Measurements from ENCODE around the gene SKAP1.
A peak's percentile ranks its signal among the peaks of the same experiment; 100 is the strongest.
"Not testable (repeated sequence)": the region's sequence is repeated elsewhere in the genome, so short reads cannot be mapped to it uniquely, and the experiment has no call there.

Gene SKAP1

DNA sequence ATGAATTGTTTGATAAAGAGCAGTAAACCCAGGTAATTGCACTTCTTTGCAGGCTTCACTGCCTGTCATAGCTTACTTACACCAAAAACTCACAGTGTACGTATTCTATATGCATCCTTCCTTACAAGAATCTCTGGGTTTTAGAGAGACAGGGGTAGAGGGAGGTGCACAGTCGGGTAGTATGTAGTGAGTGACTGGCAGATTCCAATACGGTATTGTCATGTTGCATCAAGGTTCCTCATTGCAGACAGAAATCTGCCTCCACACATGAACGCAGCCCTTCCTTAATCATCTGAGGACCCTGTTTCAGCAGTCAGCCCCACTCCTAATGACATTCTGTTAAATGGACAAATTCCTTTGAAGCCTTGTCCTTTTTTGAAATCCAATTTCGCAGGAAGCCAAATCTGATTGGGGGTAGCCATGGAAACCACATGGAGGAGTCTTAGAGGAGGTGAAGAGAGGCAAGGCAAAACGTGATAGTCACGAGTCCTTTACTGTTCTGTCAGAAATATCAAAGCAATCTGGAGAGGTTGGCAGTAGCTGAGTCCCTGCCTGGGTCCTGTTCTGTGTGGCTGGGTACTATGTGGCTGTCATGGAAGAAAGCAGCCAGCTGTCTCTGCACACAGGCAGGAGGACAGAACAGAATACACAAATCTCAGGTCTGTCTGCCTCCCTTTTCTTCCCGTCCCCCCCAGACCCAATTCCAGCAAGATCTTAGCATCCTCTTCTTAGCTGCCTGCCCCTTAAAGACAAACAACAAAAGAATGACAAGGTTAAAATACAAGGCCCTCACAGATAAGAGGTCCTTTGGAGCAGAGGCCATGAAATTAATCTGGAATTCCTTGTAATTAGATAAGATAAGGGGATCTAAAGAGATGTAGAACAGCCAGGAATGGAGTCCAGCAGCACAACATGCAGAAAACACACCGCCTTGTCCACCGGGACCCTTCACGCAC is 3.1 kb upstream of the SKAP1 start:
- Histone ChIP-seq H3K4me1 (ENCODE audit: control insufficient read depth in 1 of 2, insufficient read depth in 2 of 2, low read length in 2 of 2) (no peaks in the 10 kb centered on the region), H3K27me3 (ENCODE audit: low read depth, low read length) (peaks cover 34% of the 10 kb centered on the region), H3K27ac (ENCODE audit: low read length) (no peak overlapping the region)

DNA sequence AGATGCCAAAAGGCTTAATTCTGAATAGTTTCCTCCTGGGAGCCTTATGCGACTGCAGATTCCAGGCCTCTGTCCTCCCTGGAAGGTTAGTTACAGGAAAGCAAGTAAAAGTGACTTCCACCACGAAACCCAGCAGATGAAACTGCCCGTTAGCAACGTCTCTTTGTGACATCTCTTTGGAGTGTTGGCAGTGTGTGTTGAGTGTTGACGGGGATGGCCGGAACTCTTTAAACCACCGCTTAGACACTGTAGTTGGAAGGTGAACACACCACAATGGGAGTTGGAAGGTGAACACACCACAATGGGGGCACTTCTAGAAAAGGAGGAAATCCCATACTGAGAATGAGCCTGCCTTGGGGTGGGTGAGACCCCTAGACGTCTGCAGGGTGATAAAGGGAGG is 858 bp downstream of the SKAP1 start:
- Histone ChIP-seq H3K27ac (ENCODE audit: low read length) (no peak overlapping the region), H3K36me3 (ENCODE audit: control insufficient read depth in 1 of 2, insufficient read depth in 2 of 2, low read length in 2 of 2) (no peaks in the 10 kb centered on the region), H3K27me3 (ENCODE audit: low read depth, low read length) (peaks cover 35% of the 10 kb centered on the region), H3K4me3 (ENCODE audit: low read depth in 1 of 2, low read length in 2 of 2) (peak overlapping the region in 1 of 2 donors; percentile 23), H3K9me3 (ENCODE audit: control insufficient read depth in 1 of 2, low read length in 2 of 2) (no peaks in the 10 kb centered on the region), H3K4me1 (ENCODE audit: control insufficient read depth in 1 of 2, insufficient read depth in 2 of 2, low read length in 2 of 2) (no peaks in the 10 kb centered on the region)

More for the DNA sequence above, 3.1 kb upstream of the SKAP1 start:
- H3K9me3 ChIP-seq (ENCODE audit: control insufficient read depth in 1 of 2, low read length in 2 of 2), result no peaks in the 10 kb centered on the region
- no peaks in the 10 kb centered on the region for H3K36me3 ChIP-seq (ENCODE audit: control insufficient read depth in 1 of 2, insufficient read depth in 2 of 2, low read length in 2 of 2)
- H3K4me3 ChIP-seq (ENCODE audit: low read depth in 1 of 2, low read length in 2 of 2), result no peak overlapping the region

DNA sequence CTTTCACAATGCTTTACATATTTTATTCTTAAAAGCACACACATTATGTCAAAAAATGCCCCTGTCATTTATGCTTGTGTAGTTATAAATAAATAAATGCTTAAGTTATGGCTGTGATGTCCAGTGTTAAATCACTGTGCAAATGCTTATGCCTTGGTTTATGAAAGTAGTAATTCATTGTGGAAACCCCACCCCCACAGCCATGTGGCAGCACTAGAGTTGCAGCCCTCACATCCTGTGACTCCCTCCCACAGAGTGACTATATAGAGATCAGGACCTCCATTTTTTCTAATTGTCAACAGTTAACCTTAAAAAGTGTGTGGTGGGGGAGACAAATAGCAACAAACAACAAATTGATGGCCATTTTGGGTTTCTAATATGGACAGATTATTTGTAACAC is 2.4 kb downstream of the SKAP1 start:
- H3K4me3 ChIP-seq (ENCODE audit: low read depth in 1 of 2, low read length in 2 of 2), result no peak overlapping the region
- H3K27me3 ChIP-seq (ENCODE audit: low read depth, low read length), result peaks cover 25% of the 10 kb centered on the region
- H3K27ac ChIP-seq (ENCODE audit: low read length), result no peak overlapping the region

DNA sequence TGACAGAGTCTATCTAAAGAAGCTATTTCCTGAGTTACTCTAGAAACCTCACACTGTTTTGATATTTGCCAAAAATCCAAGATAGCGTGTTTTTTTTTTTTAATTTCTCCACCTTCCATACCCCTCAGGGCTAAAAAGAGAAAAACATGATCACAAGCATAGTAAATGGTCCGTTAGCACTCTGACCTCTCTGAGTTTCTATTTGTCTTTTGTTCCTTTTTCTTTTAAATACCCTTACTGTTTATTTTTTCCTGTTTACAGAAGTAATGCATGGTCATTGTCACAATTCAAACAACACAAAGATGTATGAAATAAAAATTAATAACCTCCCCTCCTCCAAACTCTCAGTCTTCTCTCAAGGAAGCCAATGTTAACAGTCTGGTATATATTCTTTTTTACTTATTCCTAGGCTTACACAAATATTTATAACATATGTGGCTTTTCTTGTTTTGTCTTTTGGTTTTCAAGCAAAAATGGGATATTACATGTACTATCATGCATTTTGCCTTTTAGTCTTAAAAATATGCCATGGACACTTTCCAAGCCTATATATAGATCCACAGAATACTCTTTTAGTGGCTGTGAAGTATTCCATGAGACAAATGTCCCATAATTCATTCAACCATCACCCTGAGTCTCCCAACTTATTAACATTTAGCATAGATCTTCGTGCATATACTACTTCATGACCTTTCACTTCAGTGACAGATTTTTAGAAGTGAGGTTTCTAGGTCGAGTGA is 3.1 kb downstream of the SKAP1 start:
- Histone ChIP-seq H3K4me3 (ENCODE audit: low read depth in 1 of 2, low read length in 2 of 2) (no peak overlapping the region), H3K36me3 (ENCODE audit: control insufficient read depth in 1 of 2, insufficient read depth in 2 of 2, low read length in 2 of 2) (no peaks in the 10 kb centered on the region), H3K4me1 (ENCODE audit: control insufficient read depth in 1 of 2, insufficient read depth in 2 of 2, low read length in 2 of 2) (no peaks in the 10 kb centered on the region), H3K27me3 (ENCODE audit: low read depth, low read length) (peaks cover 22% of the 10 kb centered on the region), H3K27ac (ENCODE audit: low read length) (no peak overlapping the region), H3K9me3 (ENCODE audit: control insufficient read depth in 1 of 2, low read length in 2 of 2) (no peaks in the 10 kb centered on the region)

More for the DNA sequence above, 2.4 kb downstream of the SKAP1 start:
- Histone ChIP-seq H3K36me3 (ENCODE audit: control insufficient read depth in 1 of 2, insufficient read depth in 2 of 2, low read length in 2 of 2) (no peaks in the 10 kb centered on the region), H3K4me1 (ENCODE audit: control insufficient read depth in 1 of 2, insufficient read depth in 2 of 2, low read length in 2 of 2) (no peaks in the 10 kb centered on the region), H3K9me3 (ENCODE audit: control insufficient read depth in 1 of 2, low read length in 2 of 2) (no peaks in the 10 kb centered on the region)

DNA sequence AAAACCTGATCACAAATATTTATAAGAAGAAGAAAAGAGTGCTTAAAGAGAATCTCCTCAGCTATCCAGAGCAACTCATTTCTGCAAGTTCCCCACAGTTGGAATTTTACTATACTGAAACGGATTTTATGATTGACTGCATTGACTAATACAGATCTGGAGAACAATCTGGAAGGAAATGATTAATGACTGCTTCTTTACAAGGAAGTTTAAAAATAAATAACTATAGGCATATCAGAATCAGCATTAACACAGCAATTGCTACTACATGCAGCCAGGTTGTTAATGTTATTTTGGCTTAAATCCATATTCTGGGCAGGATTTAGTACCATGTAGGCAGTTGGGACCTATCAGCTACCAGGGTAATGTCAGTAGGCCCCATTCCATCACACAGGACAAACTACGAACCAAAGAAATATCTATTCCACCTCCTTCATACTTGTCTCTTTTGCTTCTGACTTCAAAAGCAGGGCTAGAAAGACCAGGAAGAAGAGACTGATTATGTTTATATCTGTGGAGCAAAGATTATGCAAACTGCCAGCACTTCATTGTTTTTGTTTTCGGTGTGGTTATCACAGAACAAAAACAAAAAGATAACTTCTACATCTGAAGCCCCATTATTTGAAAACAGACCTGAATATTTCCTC is 3.9 kb downstream of the SKAP1 start:
- Histone ChIP-seq H3K27ac (ENCODE audit: low read length) (no peak overlapping the region), H3K4me3 (ENCODE audit: low read depth in 1 of 2, low read length in 2 of 2) (no peak overlapping the region), H3K4me1 (ENCODE audit: control insufficient read depth in 1 of 2, insufficient read depth in 2 of 2, low read length in 2 of 2) (no peaks in the 10 kb centered on the region), H3K36me3 (ENCODE audit: control insufficient read depth in 1 of 2, insufficient read depth in 2 of 2, low read length in 2 of 2) (no peaks in the 10 kb centered on the region), H3K27me3 (ENCODE audit: low read depth, low read length) (peaks cover 22% of the 10 kb centered on the region), H3K9me3 (ENCODE audit: control insufficient read depth in 1 of 2, low read length in 2 of 2) (no peaks in the 10 kb centered on the region)

DNA sequence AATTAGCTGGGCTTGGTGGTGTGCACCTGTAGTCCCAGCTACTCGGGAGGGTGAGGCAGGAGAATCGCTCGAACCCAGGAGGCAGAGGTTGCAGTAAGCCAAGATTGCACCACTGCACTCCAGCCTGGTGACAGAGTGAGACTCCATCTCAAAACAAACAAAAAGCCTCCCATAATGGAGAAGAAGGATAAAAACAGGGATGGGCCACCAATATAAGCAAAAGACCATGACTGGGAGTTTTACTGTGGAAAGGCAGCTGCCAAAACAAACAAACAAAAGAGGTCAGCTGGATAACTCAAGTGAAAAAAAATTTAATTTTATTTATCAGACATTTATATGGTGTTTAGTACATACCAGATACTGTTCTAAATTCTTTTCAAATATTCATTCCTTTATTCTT is 8.0 kb downstream of the SKAP1 start:
- H3K27me3 ChIP-seq (ENCODE audit: low read depth, low read length); H3K27ac ChIP-seq (ENCODE audit: low read length); H3K4me3 ChIP-seq (ENCODE audit: low read depth in 1 of 2, low read length in 2 of 2); H3K36me3 ChIP-seq (ENCODE audit: control insufficient read depth in 1 of 2, insufficient read depth in 2 of 2, low read length in 2 of 2); H3K4me1 ChIP-seq (ENCODE audit: control insufficient read depth in 1 of 2, insufficient read depth in 2 of 2, low read length in 2 of 2); H3K9me3 ChIP-seq (ENCODE audit: control insufficient read depth in 1 of 2, low read length in 2 of 2): not testable (repeated sequence)

DNA sequence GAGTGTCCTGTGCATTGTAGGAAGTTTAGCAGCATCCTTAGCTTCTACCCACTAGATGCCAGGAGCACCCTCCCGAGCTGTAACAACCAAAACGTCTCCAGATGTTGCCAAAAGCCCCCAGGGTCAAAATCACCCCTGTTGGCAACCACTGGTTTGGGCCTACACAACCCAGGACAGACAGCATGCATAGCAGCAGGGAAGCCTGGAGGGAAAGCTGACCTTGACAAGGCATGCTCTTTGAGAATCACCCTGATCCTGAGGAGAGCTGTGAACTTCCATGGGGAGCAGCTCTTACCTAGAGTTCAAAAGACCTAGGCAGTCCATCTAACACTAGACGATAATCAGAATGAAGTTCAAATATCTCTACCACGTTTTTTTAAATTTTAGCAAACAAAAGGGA is 9.2 kb downstream of the SKAP1 start:
- Histone ChIP-seq H3K27ac (ENCODE audit: low read length) (no peak overlapping the region), H3K36me3 (ENCODE audit: control insufficient read depth in 1 of 2, insufficient read depth in 2 of 2, low read length in 2 of 2) (no peaks in the 10 kb centered on the region), H3K4me1 (ENCODE audit: control insufficient read depth in 1 of 2, insufficient read depth in 2 of 2, low read length in 2 of 2) (no peaks in the 10 kb centered on the region), H3K27me3 (ENCODE audit: low read depth, low read length) (no peaks in the 10 kb centered on the region), H3K4me3 (ENCODE audit: low read depth in 1 of 2, low read length in 2 of 2) (no peak overlapping the region), H3K9me3 (ENCODE audit: control insufficient read depth in 1 of 2, low read length in 2 of 2) (no peaks in the 10 kb centered on the region)

DNA sequence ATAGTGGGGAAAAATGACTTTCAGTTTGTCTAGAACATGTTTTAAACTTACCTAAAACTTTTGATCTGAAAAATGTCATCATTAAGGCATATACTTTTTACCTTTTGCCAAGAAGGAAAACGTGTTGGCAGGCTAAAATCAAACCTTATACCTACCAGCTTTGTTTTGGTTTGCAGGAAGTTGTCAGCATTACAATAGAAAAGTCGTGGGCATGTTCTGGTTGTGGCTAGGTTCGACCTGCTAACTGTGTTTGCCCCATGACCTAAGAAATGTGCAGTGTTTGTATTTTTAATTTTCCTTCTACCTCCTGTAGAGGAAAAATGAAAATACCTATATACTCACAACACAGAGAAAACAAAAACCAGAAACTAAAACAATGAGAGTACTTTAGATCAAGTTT is 13.0 kb downstream of the SKAP1 start:
- Histone ChIP-seq H3K9me3 (ENCODE audit: control insufficient read depth in 1 of 2, low read length in 2 of 2) (no peaks in the 10 kb centered on the region), H3K27me3 (ENCODE audit: low read depth, low read length) (no peaks in the 10 kb centered on the region), H3K4me3 (ENCODE audit: low read depth in 1 of 2, low read length in 2 of 2) (no peak overlapping the region), H3K36me3 (ENCODE audit: control insufficient read depth in 1 of 2, insufficient read depth in 2 of 2, low read length in 2 of 2) (no peaks in the 10 kb centered on the region), H3K4me1 (ENCODE audit: control insufficient read depth in 1 of 2, insufficient read depth in 2 of 2, low read length in 2 of 2) (no peaks in the 10 kb centered on the region), H3K27ac (ENCODE audit: low read length) (no peak overlapping the region)

DNA sequence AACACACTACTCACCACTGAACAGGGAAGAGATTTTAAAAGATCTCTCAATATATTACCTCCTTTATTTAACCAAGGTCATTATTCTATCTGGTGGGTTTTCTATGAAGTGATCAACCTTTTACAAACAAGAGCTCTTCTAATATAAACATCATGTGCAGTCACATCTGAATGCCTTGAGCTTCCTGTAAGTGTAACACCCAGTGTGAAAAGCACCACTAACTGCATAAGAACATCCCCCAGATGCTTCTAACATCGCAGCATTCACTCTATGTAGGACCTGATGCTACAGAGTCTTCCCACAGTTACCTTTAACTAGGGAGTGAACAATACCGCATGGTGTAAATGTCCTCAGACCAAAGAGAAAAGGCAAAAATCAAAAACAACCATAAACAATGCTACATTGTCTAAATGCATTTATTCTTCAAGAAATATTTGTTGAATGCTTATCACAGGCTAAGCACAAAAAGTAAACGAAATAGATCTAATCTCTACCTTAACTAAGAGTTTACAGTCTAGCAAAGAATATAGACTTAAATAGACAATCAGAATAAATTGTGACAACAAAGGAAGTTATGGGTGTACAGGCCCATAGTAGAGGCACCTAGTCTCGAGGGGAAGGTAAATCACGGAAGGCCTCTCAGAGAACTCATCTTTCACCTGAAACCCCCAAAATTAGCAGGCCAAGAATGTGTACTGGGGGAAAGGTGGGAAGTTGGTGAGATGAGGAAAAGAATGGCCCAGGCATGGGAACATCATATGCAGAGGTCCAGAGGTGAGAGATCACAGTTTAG is 16.2 kb downstream of the SKAP1 start:
- Histone ChIP-seq H3K27ac (ENCODE audit: low read length) (no peak overlapping the region), H3K4me3 (ENCODE audit: low read depth in 1 of 2, low read length in 2 of 2) (no peak overlapping the region), H3K27me3 (ENCODE audit: low read depth, low read length) (no peaks in the 10 kb centered on the region), H3K9me3 (ENCODE audit: control insufficient read depth in 1 of 2, low read length in 2 of 2) (no peaks in the 10 kb centered on the region), H3K4me1 (ENCODE audit: control insufficient read depth in 1 of 2, insufficient read depth in 2 of 2, low read length in 2 of 2) (no peaks in the 10 kb centered on the region), H3K36me3 (ENCODE audit: control insufficient read depth in 1 of 2, insufficient read depth in 2 of 2, low read length in 2 of 2) (no peaks in the 10 kb centered on the region)

DNA sequence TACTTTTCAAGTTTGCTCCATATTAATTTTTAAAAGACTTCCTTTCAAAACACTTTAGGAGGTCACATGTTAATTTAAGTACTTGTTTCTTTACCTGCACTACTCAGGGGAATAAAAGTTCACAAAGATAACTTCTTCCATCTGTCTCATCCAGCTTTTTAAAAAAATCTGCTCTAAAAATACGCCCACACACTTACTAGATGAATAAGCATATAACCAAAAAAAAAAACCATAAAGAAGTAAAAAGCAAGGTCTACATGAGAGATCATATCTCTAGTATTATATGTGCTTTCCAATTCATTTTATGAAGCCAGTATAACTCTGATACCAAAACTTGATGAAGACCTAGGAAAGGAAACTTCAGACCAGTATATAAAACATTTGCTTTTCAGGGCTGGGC is 17.2 kb downstream of the SKAP1 start:
- no peak overlapping the region for H3K27ac ChIP-seq (ENCODE audit: low read length)
- H3K36me3 ChIP-seq (ENCODE audit: control insufficient read depth in 1 of 2, insufficient read depth in 2 of 2, low read length in 2 of 2), result no peaks in the 10 kb centered on the region
- H3K4me3 ChIP-seq (ENCODE audit: low read depth in 1 of 2, low read length in 2 of 2), result no peak overlapping the region
- H3K27me3 ChIP-seq (ENCODE audit: low read depth, low read length), result no peaks in the 10 kb centered on the region
- no peaks in the 10 kb centered on the region for H3K9me3 ChIP-seq (ENCODE audit: control insufficient read depth in 1 of 2, low read length in 2 of 2)
- H3K4me1 ChIP-seq (ENCODE audit: control insufficient read depth in 1 of 2, insufficient read depth in 2 of 2, low read length in 2 of 2), result no peaks in the 10 kb centered on the region

DNA sequence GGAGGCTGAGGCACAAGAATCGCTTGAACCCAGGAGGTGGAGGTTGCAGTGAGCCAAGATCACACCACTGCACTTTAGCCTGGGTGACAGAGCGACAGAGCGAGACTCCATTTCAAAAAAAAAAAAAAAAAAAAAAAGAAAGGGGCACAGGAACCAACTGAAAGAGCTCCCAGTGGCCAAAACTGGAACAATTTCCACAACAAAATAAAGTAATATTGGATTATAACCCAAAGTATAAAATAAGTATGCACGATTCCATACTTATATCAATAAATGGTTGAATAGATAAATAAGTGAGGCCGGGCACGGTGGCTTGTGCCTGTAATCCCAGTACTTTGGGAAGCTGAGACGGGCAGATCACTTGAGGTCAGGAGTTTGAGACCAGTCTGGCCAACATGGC is 19.2 kb downstream of the SKAP1 start:
- H3K36me3 ChIP-seq (ENCODE audit: control insufficient read depth in 1 of 2, insufficient read depth in 2 of 2, low read length in 2 of 2); H3K9me3 ChIP-seq (ENCODE audit: control insufficient read depth in 1 of 2, low read length in 2 of 2); H3K4me1 ChIP-seq (ENCODE audit: control insufficient read depth in 1 of 2, insufficient read depth in 2 of 2, low read length in 2 of 2); H3K27me3 ChIP-seq (ENCODE audit: low read depth, low read length); H3K27ac ChIP-seq (ENCODE audit: low read length); H3K4me3 ChIP-seq (ENCODE audit: low read depth in 1 of 2, low read length in 2 of 2): not testable (repeated sequence)

Measured in muscle layer of duodenum (tissue), 2 donors.